Esophagus muscularis mucosa (tissue), 4 donors: ENCODE measurements around the gene GALNTL6. TPM values are rescaled to one million over a fixed set of nuclear protein-coding genes. Genes with fewer than 3 reads are reported as not detected.

Experiments used
- DNase-seq: peaks from one replicate; pipeline ENCODE4 v3.0.0-alpha.2; 2017; ENCODE audit errors: extremely low spot score
- H3K27ac ChIP-seq, 4 donors: fragments of 200-600 bp; sonication (generic); replicated peaks in 1 of 4; 1 replicate in 3 of 4; 2 replicates in 1 of 4; pipeline ENCODE4 v1.5.1; 2016 to 2019; ENCODE audit warnings: mild to moderate bottlenecking in 1 of 4
- H3K27me3 ChIP-seq, 4 donors: fragments of 200-600 bp; sonication (generic); one replicate each; pipeline versions ENCODE4 v1.5.1 to v1.6.0; 2016 to 2019
- H3K36me3 ChIP-seq, 4 donors: fragments of 200-600 bp; sonication (generic); one replicate each; pipeline ENCODE4 v1.5.1; 2016 to 2019
- H3K4me1 ChIP-seq, 4 donors: fragments of 200-600 bp; sonication (generic); one replicate each; pipeline ENCODE4 v1.5.1; 2016 to 2019
- H3K4me3 ChIP-seq, 4 donors: fragments of 200-600 bp; sonication (generic); 1 replicate in 2 of 4; 2 replicates in 2 of 4; pipeline ENCODE4 v1.5.1; 2016 to 2019; ENCODE audit warnings: mild to moderate bottlenecking in 4 of 4, moderate library complexity in 1 of 4
- H3K9me3 ChIP-seq, 4 donors: fragments of 200-600 bp; sonication (generic); 1 replicate in 3 of 4; 2 replicates in 1 of 4; pipeline ENCODE4 v1.5.1; 2016 to 2019
- CTCF ChIP-seq, 3 experiments: fragments of 200-600 bp in 2 of 3; fragments of 450-650 bp in 1 of 3; sonication (generic) in 2 of 3; IDR thresholded peaks; one replicate each; pipeline ENCODE4 v1.5.1; 2017 to 2019; ENCODE audit warnings: antibody characterized with exemption in 3 of 3, mild to moderate bottlenecking in 2 of 3, moderate library complexity in 1 of 3
- EP300 ChIP-seq: sonication (generic); formaldehyde crosslinking; IDR thresholded peaks from one replicate; pipeline ENCODE4 v1.6.1; 2017; ENCODE audit warnings: antibody characterized with exemption
- POLR2A ChIP-seq: fragments of 450-650 bp; IDR thresholded peaks from one replicate; pipeline ENCODE4 v1.6.1; 2017; ENCODE audit warnings: antibody characterized with exemption, moderate library complexity, mild to moderate bottlenecking, low read depth
- POLR2AphosphoS5 ChIP-seq, 2 donors: sonication (generic); formaldehyde crosslinking; IDR thresholded peaks; one replicate each; pipeline ENCODE4 v1.6.1; 2017; ENCODE audit warnings: antibody characterized with exemption in 2 of 2
- WGBS: methylation state at CpG from one replicate; pipeline ENCODE4 v1.1.5; 2018; 5-methylcytosine and 5-hydroxymethylcytosine counted together
- intact Hi-C: fragments of 100-400 bp; cut with DNase I; formaldehyde crosslinking; loops from one replicate; pipeline ENCODE4 v1.15.1; 2023
- total RNA-seq, 4 donors: library from RNA; depleted of rRNA; stranded (reverse); fragments of >200 nt; gene quantifications; one replicate each; pipeline versions ENCODE4 v1.1.0 to v1.2.1, GENCODE V29; 2016

The GALNTL6 gene
- total RNA-seq, 4 donors from 2014 or later = 0.33 to 0.42 TPM; not detected in 2

DNA sequence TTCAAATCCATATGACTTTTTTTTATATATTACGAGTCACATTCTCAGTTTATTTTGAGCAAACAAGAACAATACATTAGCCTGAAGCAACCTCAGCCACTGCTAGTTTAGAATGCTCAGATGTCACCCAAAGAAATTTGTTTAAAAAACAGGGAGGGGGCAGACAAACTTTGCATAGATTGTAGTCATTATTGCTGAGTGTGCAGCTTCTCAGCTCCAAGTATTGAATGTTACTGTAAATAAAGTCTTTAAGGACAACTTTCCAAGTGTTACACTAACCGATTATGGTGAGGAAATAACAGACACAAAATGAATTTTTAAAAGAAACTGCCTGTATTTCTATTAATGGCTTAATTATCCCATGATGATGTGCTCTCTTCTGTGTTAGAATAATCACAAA, 835.9 kb downstream of the GALNTL6 start:
- Histone ChIP-seq H3K4me1 (no peaks in the 10 kb centered on the region), H3K36me3 (no peaks in the 10 kb centered on the region), H3K27ac (no peak overlapping the region), H3K9me3 (no peaks in the 10 kb centered on the region), H3K27me3 (no peaks in the 10 kb centered on the region), H3K4me3 (no peak overlapping the region)
- no peak for TF ChIP-seq EP300
- TF ChIP-seq CTCF (IDR thresholded peaks at IDR 0.05) = no peak
- no peak for TF ChIP-seq POLR2A
- TF ChIP-seq POLR2AphosphoS5 (IDR thresholded peaks at IDR 0.05) = no peak
- intact Hi-C loops = no loop called here
- no peak for DNase-seq
- WGBS = 81% methylated on average over 2 of the region's 2 CpGs

DNA sequence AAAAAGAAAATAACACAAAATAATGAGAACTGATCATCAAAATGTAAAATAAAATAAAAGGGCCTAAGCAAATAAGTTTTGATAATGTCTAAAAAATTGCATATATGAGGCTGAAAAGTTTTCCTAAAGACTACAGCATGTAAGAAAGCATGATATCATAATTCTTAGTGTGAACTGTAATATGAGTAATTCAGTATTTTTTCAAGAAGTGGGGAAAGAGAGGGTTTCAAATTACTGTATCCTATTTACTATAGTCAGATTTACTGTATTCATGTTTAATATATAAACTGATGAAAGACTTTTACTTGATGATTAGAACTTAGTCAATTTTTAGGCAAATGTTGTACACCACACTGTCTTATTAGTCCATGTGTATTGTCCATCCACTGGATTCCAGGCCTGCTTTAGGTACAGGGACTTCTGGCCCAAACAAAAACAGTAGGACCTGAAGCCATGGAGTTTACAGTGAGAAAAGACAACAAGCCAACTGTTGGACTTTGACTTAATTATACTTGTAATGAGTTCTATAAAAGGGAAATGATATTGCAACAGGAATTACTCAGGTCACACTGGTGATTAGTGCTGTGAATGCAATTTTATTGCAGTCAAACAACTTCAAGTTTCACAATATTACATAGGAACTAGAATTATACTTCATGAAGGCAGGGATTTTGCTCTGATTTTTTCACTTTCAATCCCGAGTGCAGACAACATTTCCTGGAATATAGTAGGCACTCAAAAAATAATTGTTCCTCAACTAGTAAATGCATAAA, 837.7 kb downstream of the GALNTL6 start:
- TF ChIP-seq POLR2A = no peak
- TF ChIP-seq POLR2AphosphoS5 (IDR thresholded peaks at IDR 0.05) = no peak
- no peak for TF ChIP-seq CTCF (IDR thresholded peaks at IDR 0.05)
- TF ChIP-seq EP300 = no peak
- Histone ChIP-seq H3K27me3 (no peaks in the 10 kb centered on the region), H3K36me3 (no peaks in the 10 kb centered on the region), H3K27ac (no peak overlapping the region), H3K4me3 (no peak overlapping the region), H3K9me3 (no peaks in the 10 kb centered on the region), H3K4me1 (peaks cover 0 to 1% (median under 1%) of the 10 kb centered on the region in 4 donors)
- no peak for DNase-seq
- intact Hi-C loops = no loop called here
- 100% methylated on average over 1 of the region's 1 CpG for WGBS

DNA sequence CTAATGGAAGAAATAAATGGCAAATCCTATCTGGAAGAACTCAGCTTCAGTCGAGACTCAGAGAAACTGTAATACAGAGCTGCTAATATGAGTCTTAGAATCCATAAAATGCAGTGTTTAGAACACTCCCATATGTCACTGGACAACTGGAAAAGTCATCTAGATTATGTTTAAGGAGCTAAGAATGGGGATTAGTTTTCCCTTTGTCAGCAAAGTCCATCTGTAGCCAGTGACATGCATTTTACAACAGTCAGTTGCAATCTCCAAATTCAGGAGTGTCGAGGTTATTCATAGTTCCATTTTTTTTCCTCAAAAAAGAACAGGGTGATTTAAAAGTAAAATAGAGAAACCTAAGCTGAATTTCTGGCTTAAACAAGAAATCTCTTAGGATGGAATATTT, 838.8 kb downstream of the GALNTL6 start:
- no peak overlapping the region for H3K4me3 ChIP-seq
- no peaks in the 10 kb centered on the region for H3K9me3 ChIP-seq
- TF ChIP-seq EP300 = no peak
- TF ChIP-seq POLR2A = no peak
- no peak for TF ChIP-seq CTCF (IDR thresholded peaks at IDR 0.05)
- TF ChIP-seq POLR2AphosphoS5 (IDR thresholded peaks at IDR 0.05) = no peak
- no peaks in the 10 kb centered on the region for H3K27me3 ChIP-seq
- intact Hi-C loops = no loop called here
- 90% methylated on average over 2 of the region's 2 CpGs for WGBS
- no peak overlapping the region for H3K27ac ChIP-seq
- DNase-seq = no peak
- H3K36me3 ChIP-seq = no peaks in the 10 kb centered on the region
- H3K4me1 ChIP-seq = peaks cover 0 to 11% (median 11%) of the 10 kb centered on the region in 4 donors

DNA sequence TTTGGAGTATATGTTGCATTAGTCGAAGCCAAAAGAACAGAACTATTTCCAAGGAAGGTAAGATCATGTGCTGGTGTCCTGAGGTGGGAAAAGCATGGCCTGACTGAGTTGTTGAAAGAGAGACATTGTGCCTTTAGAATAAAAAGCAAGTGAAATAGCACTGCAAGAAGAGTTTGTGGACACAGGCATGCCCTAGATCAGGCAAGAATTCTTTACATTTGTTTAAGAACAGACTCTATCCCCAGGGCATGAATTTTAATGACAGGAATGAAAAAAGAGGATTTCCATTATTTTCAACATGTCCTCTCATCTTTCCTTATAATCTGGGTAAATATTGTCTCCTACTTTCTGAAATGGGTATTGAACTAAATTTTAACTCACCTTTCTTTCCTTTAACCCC, 839.2 kb downstream of the GALNTL6 start:
- intact Hi-C loops = no loop called here

More for the DNA sequence above, 839.2 kb downstream of the GALNTL6 start:
- WGBS = 78% methylated on average over 1 of the region's 1 CpG
- no peaks in the 10 kb centered on the region for H3K9me3 ChIP-seq
- no peak for TF ChIP-seq EP300
- no peak for TF ChIP-seq POLR2A
- TF ChIP-seq POLR2AphosphoS5 (IDR thresholded peaks at IDR 0.05) = no peak
- TF ChIP-seq CTCF (IDR thresholded peaks at IDR 0.05) = no peak
- H3K27me3 ChIP-seq = no peaks in the 10 kb centered on the region
- no peaks in the 10 kb centered on the region for H3K36me3 ChIP-seq
- H3K4me1 ChIP-seq = peaks cover 0 to 15% (median 13%) of the 10 kb centered on the region in 4 donors
- H3K4me3 ChIP-seq = no peak overlapping the region
- DNase-seq = no peak
- no peak overlapping the region for H3K27ac ChIP-seq
